Stimulated activated memory B cell treated with anti-CD40 and anti-IgM and Interleukin-4, amounts not matched to agents 10 μg/mL and 1 μg/mL and 100 μg/mL, for 72 hours (primary cell): ENCODE data around the gene MRPL10.
"Not testable (repeated sequence)": the region's sequence is repeated elsewhere in the genome, so short reads cannot be mapped to it uniquely, and the experiment has no call there.

Experiments used
- ATAC-seq: fragments of 150-1000 bp; cut with Tn5 transposase; 2 replicates; pipeline ENCODE4 v1.10.0; 2021
- H3K27ac Mint-ChIP-seq: one replicate; pipeline ENCODE4 v1.8.0; 2022; ENCODE audit warnings: mild to moderate bottlenecking, mixed read lengths
- H3K27me3 Mint-ChIP-seq: one replicate; pipeline ENCODE4 v1.8.0; 2022; ENCODE audit warnings: mixed read lengths
- H3K36me3 Mint-ChIP-seq: one replicate; pipeline ENCODE4 v1.8.0; 2022; ENCODE audit warnings: mixed read lengths
- H3K4me1 Mint-ChIP-seq: one replicate; pipeline ENCODE4 v1.8.0; 2022; ENCODE audit warnings: mixed read lengths
- H3K4me3 Mint-ChIP-seq: one replicate; pipeline ENCODE4 v1.8.0; 2022; ENCODE audit warnings: mild to moderate bottlenecking, moderate library complexity, mixed read lengths
- H3K9me3 Mint-ChIP-seq: one replicate; pipeline ENCODE4 v1.8.0; 2022; ENCODE audit warnings: mixed read lengths

Gene MRPL10

GRCh38 chr17:47774331-47774730, 57.0 kb downstream of the MRPL10 start:
- H3K9me3 Mint-ChIP-seq: peaks cover 3% of the 10 kb centered on the region
- no peaks in the 10 kb centered on the region for H3K4me1 Mint-ChIP-seq
- H3K4me3 Mint-ChIP-seq: no peak overlapping the region
- no peak for ATAC-seq
- peaks cover 59% of the 10 kb centered on the region for H3K27me3 Mint-ChIP-seq
- H3K27ac Mint-ChIP-seq: no peak overlapping the region
- H3K36me3 Mint-ChIP-seq: no peaks in the 10 kb centered on the region

- H3K9me3 Mint-ChIP-seq, H3K4me3 Mint-ChIP-seq, H3K36me3 Mint-ChIP-seq, ATAC-seq, H3K27ac Mint-ChIP-seq, H3K4me1 Mint-ChIP-seq: not testable (repeated sequence)
- H3K27me3 Mint-ChIP-seq: peaks cover 65% of the 10 kb centered on the region
These were observed 57.7 kb downstream of the MRPL10 start for GRCh38 chr17:47773649-47774048.
